Uterus (tissue), 4 donors: ENCODE data around the gene STX1B. TPM values are rescaled to one million over a fixed set of nuclear protein-coding genes. Genes with fewer than 3 reads are reported as not detected.
"Not testable (repeated sequence)": the region's sequence is repeated elsewhere in the genome, so short reads cannot be mapped to it uniquely, and the experiment has no call there.

Source experiments
- DNase-seq, 2 donors: peaks; one replicate each; pipeline ENCODE4 v3.0.0-alpha.2; 2019 to 2020
- H3K27ac ChIP-seq, 2 donors: fragments of 200-600 bp; sonication (generic); 1 replicate in 1 of 2; 2 replicates in 1 of 2; pipeline ENCODE4 v1.5.1; 2016 to 2018
- H3K27me3 ChIP-seq, 2 donors: fragments of 200-600 bp; sonication (generic); one replicate each; pipeline ENCODE4 v1.5.1; 2018 to 2019; ENCODE audit warnings: control low read depth in 1 of 2
- H3K36me3 ChIP-seq, 2 donors: fragments of 200-600 bp; sonication (generic); one replicate each; pipeline ENCODE4 v1.5.1; 2019; ENCODE audit warnings: control low read depth in 1 of 2
- H3K4me1 ChIP-seq, 2 donors: fragments of 200-600 bp; sonication (generic); one replicate each; pipeline ENCODE4 v1.5.1; 2018 to 2019; ENCODE audit warnings: control low read depth in 1 of 2
- H3K4me3 ChIP-seq, 2 donors: fragments of 200-600 bp; sonication (generic); 1 replicate in 1 of 2; 2 replicates in 1 of 2; pipeline ENCODE4 v1.5.1; 2018 to 2019; ENCODE audit warnings: mild to moderate bottlenecking in 1 of 2
- H3K9me3 ChIP-seq, 2 donors: fragments of 200-600 bp; sonication (generic); one replicate each; pipeline ENCODE4 v1.5.1; 2019; ENCODE audit warnings: control low read depth in 1 of 2
- CTCF ChIP-seq, 4 experiments: fragments of 200-600 bp in 2 of 4; fragments of 450-650 bp in 2 of 4; sonication (generic) in 2 of 4; IDR thresholded peaks; one replicate each; pipeline ENCODE4 v1.5.1; 2016 to 2019; ENCODE audit warnings: antibody characterized with exemption in 4 of 4, mild to moderate bottlenecking in 2 of 4, moderate library complexity in 1 of 4
- POLR2A ChIP-seq, 2 donors: fragments of 450-650 bp; IDR thresholded peaks; one replicate each; pipeline ENCODE4 v1.6.1; 2016; ENCODE audit warnings: antibody characterized with exemption in 2 of 2, mild to moderate bottlenecking in 1 of 2, moderate library complexity in 1 of 2
- intact Hi-C: fragments of 100-400 bp; cut with DNase I; formaldehyde crosslinking; loops from one replicate; pipeline ENCODE4 v1.15.1; 2023; ENCODE audit warnings: low total_unique reads
- total RNA-seq, 4 donors: library from RNA; depleted of rRNA in 3 of 4; stranded (reverse); fragments of >200 nt in 3 of 4; gene quantifications; one replicate each; pipeline versions ENCODE4 v1.1.0 to v1.2.4, GENCODE V29; 2014 to 2023
- donor health status: DM: yes; HTN: yes; CAD: no.

Gene STX1B
- total RNA-seq, 4 donors from 2014 or later, result 0.88 to 2.6 (median 2.5) TPM

GRCh38 chr16:30947541-30947858, 62.9 kb downstream of the STX1B start:
- no peak overlapping the region for H3K4me3 ChIP-seq
- intact Hi-C loops, result no loop called here

GRCh38 chr16:30946671-30947540, 63.5 kb downstream of the STX1B start:
- Histone ChIP-seq H3K9me3 (no peaks in the 10 kb centered on the region), H3K4me3 (no peak overlapping the region), H3K27me3 (no peaks in the 10 kb centered on the region), H3K36me3 (no peaks in the 10 kb centered on the region), H3K27ac (no peak overlapping the region), H3K4me1 (peaks cover 0 to 7% of the 10 kb centered on the region in 2 donors)
- TF ChIP-seq POLR2A (IDR thresholded peaks at IDR 0.05) (no peak), CTCF (IDR thresholded peaks at IDR 0.05) (no peak)
- intact Hi-C loops, result no loop called here
- DNase-seq, result no peak

More at GRCh38 chr16:30947541-30947858, 62.9 kb downstream of the STX1B start:
- H3K36me3 ChIP-seq, result no peaks in the 10 kb centered on the region
- peaks cover 0 to 5% of the 10 kb centered on the region in 2 donors for H3K4me1 ChIP-seq
- DNase-seq, result no peak
- H3K27me3 ChIP-seq, result no peaks in the 10 kb centered on the region
- peak overlapping the region; percentile 86 to 87 for H3K27ac ChIP-seq
- no peaks in the 10 kb centered on the region for H3K9me3 ChIP-seq
- TF ChIP-seq POLR2A (IDR thresholded peaks at IDR 0.05) (no peak), CTCF (IDR thresholded peaks at IDR 0.05) (no peak)

- no peak for DNase-seq
- Histone ChIP-seq H3K27ac (no peak overlapping the region), H3K36me3 (no peaks in the 10 kb centered on the region), H3K4me1 (peaks cover 0 to 6% of the 10 kb centered on the region in 2 donors), H3K9me3 (no peaks in the 10 kb centered on the region), H3K4me3 (no peak overlapping the region), H3K27me3 (no peaks in the 10 kb centered on the region)
- no peak for TF ChIP-seq CTCF (IDR thresholded peaks at IDR 0.05)
- no peak for TF ChIP-seq POLR2A (IDR thresholded peaks at IDR 0.05)
- intact Hi-C loops, result no loop called here
Observed at GRCh38 chr16:30944352-30944751, 66.1 kb downstream of the STX1B start.

GRCh38 chr16:30942426-30942806, 68.0 kb downstream of the STX1B start:
- H3K9me3 ChIP-seq, result no peaks in the 10 kb centered on the region
- H3K27me3 ChIP-seq, result no peaks in the 10 kb centered on the region
- no peak overlapping the region for H3K27ac ChIP-seq
- TF ChIP-seq CTCF (IDR thresholded peaks at IDR 0.05), result no peak
- TF ChIP-seq POLR2A (IDR thresholded peaks at IDR 0.05), result no peak
- intact Hi-C loops, result no loop called here
- H3K36me3 ChIP-seq, result no peaks in the 10 kb centered on the region
- DNase-seq, result no peak
- peaks cover 0 to 6% of the 10 kb centered on the region in 2 donors for H3K4me1 ChIP-seq
- H3K4me3 ChIP-seq, result no peak overlapping the region

- Histone ChIP-seq H3K4me1 (peaks cover 0 to 6% of the 10 kb centered on the region in 2 donors), H3K27me3 (no peaks in the 10 kb centered on the region), H3K9me3 (no peaks in the 10 kb centered on the region), H3K4me3 (no peak overlapping the region), H3K36me3 (no peaks in the 10 kb centered on the region), H3K27ac (peak overlapping the region in 1 of 2 donors; percentile 3)
- DNase-seq, result peak; percentile 66 to 67
- intact Hi-C loops, result no loop called here
- TF ChIP-seq POLR2A (IDR thresholded peaks at IDR 0.05) (no peak), CTCF (IDR thresholded peaks at IDR 0.05) (peak; percentile 63 to 87 (median 82))
Observed at GRCh38 chr16:30941600-30942425, 68.6 kb downstream of the STX1B start.

- DNase-seq, intact Hi-C loops, H3K4me1 ChIP-seq: not testable (repeated sequence)
Observed at GRCh38 chr16:30939571-30939970, 70.9 kb downstream of the STX1B start.

More at GRCh38 chr16:30939571-30939970, 70.9 kb downstream of the STX1B start:
- H3K4me3 ChIP-seq, H3K9me3 ChIP-seq, H3K36me3 ChIP-seq, H3K27me3 ChIP-seq, H3K27ac ChIP-seq: not testable (repeated sequence)
